SW480 (cell line): Measurements from ENCODE around the gene URAD.

Experiments
- DNase-seq: peaks from one replicate; pipeline ENCODE4 v3.0.0-alpha.2; 2016; ENCODE audit warnings: low spot score

URAD gene

DNA sequence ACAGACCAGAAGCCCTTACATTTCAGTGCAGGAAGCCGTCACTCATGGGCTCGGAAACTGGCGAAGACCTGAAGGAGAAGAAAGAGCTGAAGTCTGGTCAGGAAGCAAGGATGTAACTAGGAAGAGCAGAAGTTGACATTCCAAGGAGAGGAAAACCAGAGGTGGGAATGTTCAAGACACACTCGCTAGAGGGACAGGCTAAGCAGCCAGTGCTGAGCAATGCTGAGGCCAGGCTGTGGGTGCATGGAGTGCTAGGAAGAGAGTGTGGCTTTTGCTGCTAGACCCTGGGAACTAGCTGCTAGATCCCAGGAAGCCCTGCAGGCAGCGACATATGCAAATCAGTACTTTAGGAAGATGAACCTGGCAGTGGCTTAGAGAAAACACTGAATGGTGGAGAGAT lies 12.1 kb upstream of the URAD start:
- DNase-seq = no peak

DNA sequence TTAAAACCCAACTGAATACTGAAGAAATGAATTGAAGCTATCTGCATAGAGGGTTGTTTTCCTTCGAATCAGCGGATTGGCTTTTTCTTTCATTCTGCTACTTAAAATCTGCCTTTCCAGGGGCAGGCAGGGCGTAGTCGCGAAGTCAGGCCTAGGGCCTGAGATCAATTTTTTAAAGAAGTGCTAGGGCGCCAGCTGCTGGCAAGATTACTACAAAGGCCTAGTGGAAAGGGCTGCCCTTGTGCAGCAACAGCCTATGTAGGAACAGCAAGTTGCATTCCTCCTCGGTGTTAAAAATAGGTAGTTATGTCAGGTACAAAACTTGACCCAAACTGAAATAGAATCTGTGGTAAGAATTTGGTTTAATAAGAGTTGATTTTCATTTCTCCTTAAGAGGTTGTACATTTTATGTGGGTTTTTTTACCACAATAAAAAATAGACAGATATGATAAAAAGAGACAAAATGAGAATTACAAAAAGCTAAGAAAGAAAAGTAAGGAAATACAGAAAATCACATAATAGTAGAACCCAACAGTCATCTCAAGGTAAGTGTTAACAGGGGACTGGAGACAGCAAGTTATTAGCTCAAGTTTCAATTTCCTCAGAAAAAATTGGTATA lies 9.5 kb upstream of the URAD start:
- DNase-seq = peak; percentile 66

- DNase-seq = no peak
These were observed 3.4 kb upstream of the URAD start for GRCh38 chr13:27991881-27992280.

DNA sequence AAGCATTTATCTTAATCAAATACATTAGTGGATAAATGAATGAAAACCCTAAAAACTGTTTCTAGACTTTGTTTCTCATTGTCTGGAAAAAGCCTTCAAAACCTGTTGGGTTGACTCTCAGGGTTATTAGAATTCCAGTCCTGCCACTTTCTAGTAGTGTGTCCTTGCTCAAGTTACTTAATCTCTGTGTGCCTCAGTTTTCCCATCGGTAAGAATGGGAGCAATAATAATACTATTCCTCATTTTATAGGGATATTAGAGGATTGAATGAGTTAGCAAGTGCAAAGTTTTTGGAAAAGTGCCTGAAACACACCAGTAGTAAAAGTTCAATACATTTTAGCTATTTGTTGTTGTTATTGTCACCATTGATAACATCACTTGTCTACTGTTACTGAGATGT lies 2.9 kb downstream of the URAD start:
- no peak for DNase-seq

GRCh38 chr13:27982361-27982760 lies 6.1 kb downstream of the URAD start:
- no peak for DNase-seq

GRCh38 chr13:27981006-27981708 lies 7.3 kb downstream of the URAD start:
- no peak for DNase-seq

DNA sequence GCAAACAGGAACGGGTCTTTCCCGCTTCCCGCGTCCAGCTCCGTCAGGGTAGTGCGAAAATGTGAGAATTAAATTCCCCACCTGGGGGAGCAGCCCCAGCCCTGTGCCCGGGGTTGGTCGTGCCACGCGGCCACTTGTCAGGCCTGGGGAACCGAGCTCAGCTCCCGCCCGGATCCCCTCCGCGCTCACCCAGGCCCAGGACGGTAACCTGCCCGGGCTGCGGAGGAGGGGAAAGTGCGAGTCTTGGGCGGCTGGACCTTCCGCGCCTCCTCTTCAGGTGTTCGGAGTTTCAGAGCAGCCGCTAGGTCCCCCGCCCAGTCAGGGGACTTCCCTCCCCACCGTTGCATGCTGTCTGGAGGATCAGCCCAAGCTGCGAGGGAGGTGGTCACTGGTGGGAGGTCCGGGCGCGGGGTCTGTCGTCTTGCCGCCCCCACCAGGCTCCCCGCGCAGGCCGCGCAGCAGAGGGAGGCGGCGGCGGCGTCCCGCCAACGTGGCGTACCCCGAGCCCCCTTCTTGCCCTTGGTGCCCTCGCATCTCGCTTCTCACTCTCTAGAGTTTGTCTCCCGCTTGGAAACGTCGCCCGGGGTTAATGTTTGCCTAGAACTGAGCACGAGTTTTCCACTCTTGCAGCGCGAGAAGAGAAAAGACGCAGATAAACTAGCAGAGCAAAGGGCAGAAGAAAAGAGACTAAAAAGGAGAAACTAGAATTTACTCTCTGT lies 8.1 kb downstream of the URAD start:
- no peak for DNase-seq

- no peak for DNase-seq
These were observed 8.7 kb downstream of the URAD start for GRCh38 chr13:27979765-27980279.

DNA sequence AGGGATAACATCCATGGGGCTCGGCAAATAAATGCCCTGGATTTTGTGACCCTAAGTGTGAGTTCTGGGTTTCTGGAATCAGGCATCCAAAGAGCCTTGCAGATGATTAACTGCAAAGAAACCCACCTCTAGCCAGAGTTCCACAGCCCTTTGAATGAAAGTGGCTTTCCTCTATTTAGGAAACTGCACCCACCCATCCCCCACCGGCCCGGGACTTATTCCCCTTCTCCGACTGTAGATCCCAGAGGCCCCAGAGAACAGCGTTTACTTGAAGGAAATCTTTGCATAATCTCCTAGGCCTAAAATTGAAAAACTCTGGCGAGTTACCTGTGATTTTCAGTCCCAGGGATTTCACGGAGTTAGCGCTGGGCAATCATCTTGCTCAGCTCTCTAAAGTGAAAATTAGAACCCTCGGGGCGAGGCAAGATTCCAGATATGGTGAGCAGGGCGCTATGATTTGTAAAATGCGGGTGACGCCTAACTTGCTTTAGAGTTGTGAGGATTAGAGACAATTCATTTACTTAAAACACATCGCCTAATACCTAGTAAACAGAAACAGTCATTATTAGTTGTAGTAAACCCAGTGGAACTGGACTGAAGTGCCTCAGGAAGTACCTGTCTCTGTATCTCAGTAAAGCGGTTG lies 9.4 kb downstream of the URAD start:
- DNase-seq = no peak

- DNase-seq = peak; percentile 23
These were observed 10.1 kb downstream of the URAD start for GRCh38 chr13:27978301-27978968.

DNA sequence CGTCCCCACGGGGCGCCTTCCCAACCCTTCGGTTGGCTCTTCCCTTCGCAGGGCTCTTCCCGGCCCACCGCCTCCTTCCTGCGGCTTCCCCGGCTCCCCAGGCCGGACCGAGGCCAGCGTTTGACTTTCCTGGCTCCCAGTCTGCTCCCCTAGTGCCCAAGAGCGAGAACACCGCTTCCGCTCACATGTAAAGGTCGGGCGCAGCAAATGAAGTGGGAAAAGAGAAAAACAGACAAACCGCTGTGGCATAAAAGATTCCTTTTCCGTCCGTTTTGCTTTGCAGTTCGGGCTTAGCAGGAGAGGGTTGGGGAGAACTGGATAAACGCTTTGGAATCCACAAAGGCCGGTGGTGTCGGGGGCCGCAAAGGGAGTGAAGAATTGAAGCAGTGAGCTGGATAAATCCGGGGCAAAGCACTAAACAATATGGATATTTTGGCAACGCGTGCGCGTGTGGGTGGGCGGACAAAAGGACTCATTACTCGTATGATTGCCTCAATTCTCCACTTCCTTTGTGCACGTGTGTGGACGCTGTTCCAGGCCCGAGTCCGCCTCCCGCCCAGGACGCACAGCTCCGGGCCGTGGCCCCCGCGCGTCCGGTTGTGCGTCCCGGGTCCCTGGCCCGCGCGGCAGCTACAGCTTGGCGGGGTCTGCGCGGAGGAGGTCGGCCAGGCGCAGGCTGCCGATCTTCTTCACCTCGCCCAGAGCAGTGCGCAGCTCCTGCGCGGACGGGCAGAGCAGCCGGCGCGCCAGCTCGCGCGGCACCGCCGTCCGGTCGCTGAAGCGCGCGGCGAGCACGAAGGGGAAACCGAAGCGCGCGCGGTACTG lies 10.8 kb downstream of the URAD start:
- no peak for DNase-seq

GRCh38 chr13:27976362-27977091 lies 12.0 kb downstream of the URAD start:
- no peak for DNase-seq

DNA sequence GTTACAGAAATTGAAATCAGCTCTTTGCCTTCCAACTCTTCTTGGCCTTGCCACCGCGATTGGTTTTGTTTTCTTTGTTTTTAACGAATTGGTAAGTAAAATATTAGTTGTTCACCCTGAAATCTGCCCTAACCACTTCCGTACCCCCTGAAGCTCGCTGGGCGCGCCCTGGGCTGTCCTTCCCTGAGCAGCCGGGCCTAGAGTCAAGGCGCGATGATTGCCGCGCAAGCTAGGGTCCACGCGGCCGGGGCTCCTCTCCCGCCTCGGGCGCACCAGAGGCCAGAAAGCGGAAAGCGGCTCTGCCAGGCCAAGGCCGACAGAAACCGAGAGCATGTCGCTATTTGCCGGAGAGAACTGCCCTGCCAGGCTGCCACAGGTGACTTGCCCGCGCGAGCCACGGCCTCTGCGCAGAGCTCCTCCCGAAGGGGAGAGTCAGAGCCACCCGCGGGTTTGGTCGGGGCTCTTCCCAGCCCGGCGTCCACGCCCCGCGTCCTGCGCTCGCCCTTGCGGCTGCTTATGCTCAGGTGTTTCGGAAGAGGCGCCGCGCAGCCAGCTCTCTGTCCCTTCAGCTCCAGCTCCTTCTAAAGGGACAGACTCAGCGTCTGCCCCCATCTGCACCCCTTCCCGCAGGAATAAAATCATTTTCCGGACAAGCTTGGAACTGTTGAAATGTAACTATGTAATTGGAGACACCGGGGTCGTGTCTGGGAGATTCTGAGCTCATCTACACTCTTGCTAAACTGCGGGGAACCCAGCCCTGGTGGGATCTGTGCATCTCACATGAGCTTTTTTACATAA lies 12.7 kb downstream of the URAD start:
- no peak for DNase-seq

- DNase-seq = no peak
These were observed 14.4 kb downstream of the URAD start for GRCh38 chr13:27973961-27974662.

DNA sequence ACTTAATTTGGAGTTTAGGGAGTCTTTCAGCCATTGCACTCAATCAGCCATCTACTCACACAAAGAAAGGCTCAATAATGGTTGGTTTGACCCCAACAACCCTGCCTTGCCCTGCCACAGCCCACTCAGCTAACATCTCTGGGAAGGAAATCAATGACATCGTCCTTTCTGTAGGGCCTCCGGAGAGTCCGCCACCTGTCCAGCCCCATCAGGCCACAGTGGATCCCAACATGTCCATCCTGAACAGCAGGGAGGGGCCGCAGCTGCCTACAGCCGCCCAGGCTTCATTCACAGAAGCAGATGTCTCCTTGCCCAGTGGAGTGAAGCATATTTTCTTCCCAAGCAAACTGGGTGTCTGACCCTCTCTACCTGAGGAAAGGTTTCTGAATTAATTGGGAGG lies 15.2 kb downstream of the URAD start:
- DNase-seq = no peak

DNA sequence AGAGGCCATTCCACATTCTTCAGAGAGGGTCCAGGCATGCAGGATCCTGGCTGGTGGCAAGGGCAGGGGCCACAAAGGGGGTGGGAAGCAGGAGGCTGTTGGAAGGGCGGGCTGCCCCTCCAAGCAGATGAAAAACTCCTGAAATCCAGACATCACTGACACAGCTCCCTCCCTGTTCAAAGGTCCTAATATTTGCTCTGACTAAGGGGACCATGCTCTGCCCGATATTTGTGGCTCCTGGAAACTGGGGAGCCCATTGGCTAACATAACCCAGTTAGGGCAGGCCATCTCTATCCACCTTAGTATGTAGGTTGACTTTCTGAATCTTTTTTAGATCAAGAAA lies 16.0 kb downstream of the URAD start:
- no peak for DNase-seq

GRCh38 chr13:27971776-27972477 lies 16.6 kb downstream of the URAD start:
- DNase-seq = no peak

- DNase-seq = no peak
These were observed 17.3 kb downstream of the URAD start for GRCh38 chr13:27971236-27971645.
